HepG2 (cell line): ENCODE data around the gene PTRHD1. TPM values are rescaled to one million over a fixed set of nuclear protein-coding genes. Genes with fewer than 3 reads are reported as not detected.

Experiments used
- GLI4 ChIP-seq: sonication (generic); formaldehyde crosslinking; IDR thresholded peaks from 2 replicates; pipeline ENCODE4 v1.5.1; 2020; ENCODE audit warnings: missing genetic modification reagents, mild to moderate bottlenecking, moderate library complexity, borderline replicate concordance
- KDM5A ChIP-seq: fragments of 200-600 bp; sonication (generic); IDR thresholded peaks from 2 replicates; pipeline ENCODE4 v1.7.0; 2018; ENCODE audit warnings: antibody characterized with exemption, mild to moderate bottlenecking, low read length, borderline replicate concordance
- MEF2D ChIP-seq: sonication (generic); formaldehyde crosslinking; IDR thresholded peaks from 2 replicates; pipeline ENCODE4 v1.5.1; 2020; ENCODE audit warnings: mild to moderate bottlenecking, missing genetic modification reagents
- NKX3-1 ChIP-seq: sonication (generic); formaldehyde crosslinking; IDR thresholded peaks from 2 replicates; pipeline ENCODE4 v1.5.0; 2020; ENCODE audit warnings: missing genetic modification reagents
- NR2F6 ChIP-seq, 2 experiments: IDR thresholded peaks; 2 replicates each; pipeline ENCODE4 v1.6.1; 2016; ENCODE audit warnings: antibody characterized with exemption in 1 of 2, mild to moderate bottlenecking in 1 of 2
- POLR2AphosphoS5 ChIP-seq: IDR thresholded peaks from 2 replicates; pipeline ENCODE4 v1.6.1; 2012; ENCODE audit warnings: low read depth, low read length
- SKIL ChIP-seq: sonication (generic); formaldehyde crosslinking; IDR thresholded peaks from 2 replicates; pipeline ENCODE4 v1.8.0; 2022; ENCODE audit warnings: missing genetic modification reagents, mild to moderate bottlenecking, moderate library complexity, borderline replicate concordance
- TP53 ChIP-seq: sonication (generic); formaldehyde crosslinking; conservative IDR thresholded peaks from 2 replicates; pipeline ENCODE4 v1.4.0; 2020; ENCODE audit warnings: missing genetic modification reagents
- ZFP82 ChIP-seq: sonication (generic); formaldehyde crosslinking; IDR thresholded peaks from 2 replicates; pipeline ENCODE4 v1.5.1; 2020; ENCODE audit warnings: mild to moderate bottlenecking, missing genetic modification reagents, borderline replicate concordance
- ZNF24 ChIP-seq: fragments of 450-650 bp; IDR thresholded peaks from 2 replicates; pipeline ENCODE4 v1.6.1; 2017; ENCODE audit warnings: antibody characterized with exemption, mild to moderate bottlenecking
- ZNF296 ChIP-seq: sonication (generic); formaldehyde crosslinking; conservative IDR thresholded peaks from 2 replicates; pipeline ENCODE4 v1.5.0; 2020; ENCODE audit warnings: mild to moderate bottlenecking, missing genetic modification reagents
- ZNF331 ChIP-seq: sonication (generic); formaldehyde crosslinking; IDR thresholded peaks from 2 replicates; pipeline ENCODE4 v1.4.0; 2020; ENCODE audit warnings: missing genetic modification reagents
- ZNF382 ChIP-seq: sonication (generic); formaldehyde crosslinking; IDR thresholded peaks from 2 replicates; pipeline ENCODE4 v1.5.0; 2020; ENCODE audit warnings: missing genetic modification reagents, mild to moderate bottlenecking, borderline replicate concordance
- ZNF549 ChIP-seq: sonication (generic); formaldehyde crosslinking; IDR thresholded peaks from 2 replicates; pipeline ENCODE4 v1.5.0; 2020; ENCODE audit warnings: missing genetic modification reagents
- ZNF660 ChIP-seq: sonication (generic); formaldehyde crosslinking; IDR thresholded peaks from 2 replicates; pipeline ENCODE4 v1.5.1; 2020; ENCODE audit warnings: mild to moderate bottlenecking, low read depth, missing genetic modification reagents, borderline replicate concordance
- ZNF687 ChIP-seq: sonication (generic); formaldehyde crosslinking; IDR thresholded peaks from 2 replicates; pipeline ENCODE4 v1.5.1; 2020; ENCODE audit warnings: mild to moderate bottlenecking, missing genetic modification reagents, moderate library complexity
- ZNF709 ChIP-seq: sonication (generic); formaldehyde crosslinking; IDR thresholded peaks from 2 replicates; pipeline ENCODE4 v1.5.0; 2020; ENCODE audit warnings: mild to moderate bottlenecking, missing genetic modification reagents
- ZNF749 ChIP-seq: sonication (generic); formaldehyde crosslinking; IDR thresholded peaks from 2 replicates; pipeline ENCODE4 v1.8.0; 2022; ENCODE audit warnings: mild to moderate bottlenecking, missing genetic modification reagents, moderate library complexity, borderline replicate concordance
- polyA plus RNA-seq, 8 experiments: library from polyadenylated mRNA; depleted of rRNA in 3 of 8; stranded (reverse) in 7 of 8; unstranded in 1 of 8; fragments of >200 nt; fragmentation: Illumina TruSeq in 4 of 8; extraction: Trizol in 4 of 8; gene quantifications; 2 replicates each; pipeline versions ENCODE4 v1.2.1 to v1.2.3, GENCODE V29; 2011 to 2016; ENCODE audit warnings: low read depth in 4 of 8, missing spikeins in 1 of 8, mixed read lengths in 1 of 8; ENCODE audit not compliant: insufficient read depth in 1 of 8
- total RNA-seq, 5 experiments: library from RNA; depleted of rRNA; stranded (reverse); fragments of >200 nt; fragmentation: Illumina TruSeq; extraction: Trizol; gene quantifications; 2 replicates each; pipeline ENCODE4 v1.2.3, GENCODE V29; 2016; ENCODE audit warnings: low read depth in 1 of 5
- TF ChIP-seq, protein P1 (sequence below): fragments of 450-650 bp; IDR thresholded peaks from 2 replicates; pipeline ENCODE4 v1.6.1; 2017

Gene PTRHD1
- total and polyA plus RNA-seq, 2 of the 13 experiments (the other 11 are each of a cell fraction or from before 2014, with no cell fraction given): 72.6 to 90.8 TPM

DNA sequence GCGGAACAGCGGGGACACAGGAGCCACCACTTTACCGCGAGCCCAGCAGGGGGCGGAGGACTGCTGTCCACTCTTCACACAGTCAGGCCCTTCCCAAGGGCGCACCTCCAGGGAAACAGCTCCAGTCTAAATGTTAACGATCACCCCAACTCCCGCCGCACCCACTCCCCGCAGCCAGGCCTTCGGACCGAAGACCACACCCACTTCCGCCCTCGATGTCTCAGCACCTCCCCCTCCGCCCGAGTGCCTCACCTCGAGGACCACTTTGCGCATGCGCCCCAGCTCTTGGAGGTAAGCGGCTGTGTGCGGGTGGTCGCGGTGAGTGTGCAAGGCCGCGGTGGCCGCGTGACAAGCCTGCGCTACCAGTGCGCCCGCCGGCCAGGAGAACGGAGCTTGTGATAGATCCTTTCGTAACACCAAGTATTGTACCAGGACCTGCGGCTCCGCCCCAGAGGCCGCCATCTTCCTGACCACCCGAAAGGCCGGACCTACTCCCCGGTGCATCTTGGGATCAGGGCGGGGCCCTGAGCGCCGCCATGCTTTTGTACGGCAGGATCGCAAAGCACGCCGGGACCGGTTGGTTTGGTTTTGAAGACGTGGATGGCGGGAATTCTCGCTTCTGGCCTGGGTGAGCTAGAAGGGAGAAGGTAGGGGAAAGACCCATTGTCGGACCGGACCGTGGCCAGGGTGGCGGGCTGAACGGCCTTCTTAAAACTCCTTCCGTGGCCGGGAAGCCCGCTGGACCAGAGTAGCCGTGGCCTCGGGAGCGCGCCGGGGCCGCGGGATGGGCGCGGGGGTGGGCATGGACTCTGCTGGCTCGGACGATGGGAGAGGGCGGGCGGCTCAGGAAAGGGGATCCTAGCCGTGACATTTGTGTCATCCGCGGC lies at the start of gene PTRHD1, which contains the start of gene CENPO (continued):
- 0 out of 2 replicates have a peak, but pooled peaks have one; percentile 64 for TF ChIP-seq SKIL (CRISPR knock-in tag)
- TF ChIP-seq ZNF709 (CRISPR knock-in tag): peak; percentile 40
- TF ChIP-seq ZNF331 (CRISPR knock-in tag): peak; percentile 83
- peak; percentile 61; the same call in 1 of the 2 replicates for TF ChIP-seq MEF2D (CRISPR knock-in tag)
- TF ChIP-seq ZNF24: no peak
- peak; percentile 96 for TF ChIP-seq ZNF687
- TF ChIP-seq TP53 (CRISPR knock-in tag): peak; percentile 77; the same call in 1 of the 2 replicates
- no peak for TF ChIP-seq ZNF660 (CRISPR knock-in tag)
- TF ChIP-seq NR2F6 (IDR thresholded peaks at IDR 0.05): no peak
- peak; percentile 38; the same call in 1 of the 2 replicates for TF ChIP-seq NR2F6 (CRISPR knock-in tag; IDR thresholded peaks at IDR 0.05)
- TF ChIP-seq POLR2AphosphoS5: peak; percentile 82
- peak; percentile 89; the same call in 1 of the 2 replicates for TF ChIP-seq ZFP82
- peak; percentile 93; the same call in 1 of the 2 replicates for TF ChIP-seq ZNF749
- TF ChIP-seq, protein P1, sequence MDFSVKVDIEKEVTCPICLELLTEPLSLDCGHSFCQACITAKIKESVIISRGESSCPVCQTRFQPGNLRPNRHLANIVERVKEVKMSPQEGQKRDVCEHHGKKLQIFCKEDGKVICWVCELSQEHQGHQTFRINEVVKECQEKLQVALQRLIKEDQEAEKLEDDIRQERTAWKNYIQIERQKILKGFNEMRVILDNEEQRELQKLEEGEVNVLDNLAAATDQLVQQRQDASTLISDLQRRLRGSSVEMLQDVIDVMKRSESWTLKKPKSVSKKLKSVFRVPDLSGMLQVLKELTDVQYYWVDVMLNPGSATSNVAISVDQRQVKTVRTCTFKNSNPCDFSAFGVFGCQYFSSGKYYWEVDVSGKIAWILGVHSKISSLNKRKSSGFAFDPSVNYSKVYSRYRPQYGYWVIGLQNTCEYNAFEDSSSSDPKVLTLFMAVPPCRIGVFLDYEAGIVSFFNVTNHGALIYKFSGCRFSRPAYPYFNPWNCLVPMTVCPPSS: no peak
- TF ChIP-seq ZNF382 (CRISPR knock-in tag): no peak
- peak; percentile 74; the same call in 1 of the 2 replicates for TF ChIP-seq NKX3-1 (CRISPR knock-in tag)
- TF ChIP-seq ZNF549 (CRISPR knock-in tag): no peak
- no peak for TF ChIP-seq GLI4 (CRISPR knock-in tag)
- no peak for TF ChIP-seq ZNF296 (CRISPR knock-in tag)
- TF ChIP-seq KDM5A: peak; percentile 88; the same call in 1 of the 2 replicates
